Stomach (tissue), 4 donors: ENCODE data around the gene PRSS57.

Experiments used
- CTCF ChIP-seq, 7 experiments: fragments of 450-650 bp in 4 of 7; fragments of 200-600 bp in 3 of 7; sonication (generic) in 3 of 7; IDR thresholded peaks; one replicate each; pipeline ENCODE4 v1.5.1; 2016 to 2019; ENCODE audit warnings: antibody characterized with exemption in 7 of 7, control low read depth in 2 of 7, mild to moderate bottlenecking in 1 of 7
- EP300 ChIP-seq: sonication (generic); formaldehyde crosslinking; IDR thresholded peaks from one replicate; pipeline ENCODE4 v1.6.1; 2017; ENCODE audit warnings: antibody characterized with exemption

GRCh38 chr19:681029-682019 lies 13.9 kb downstream of the PRSS57 start:
- TF ChIP-seq CTCF (IDR thresholded peaks at IDR 0.05) (no peak), EP300 (no peak)
